GM12891 (cell line): ENCODE data around the gene TRIM37.
"Not testable (repeated sequence)": the region's sequence is repeated elsewhere in the genome, so short reads cannot be mapped to it uniquely, and the experiment has no call there.

ENCODE experiments used
- DNase-seq: peaks from one replicate; pipeline ENCODE4 v3.0.0; 2011; ENCODE audit warnings: low spot score; ENCODE audit not compliant: insufficient read length
- FAIRE-seq: peaks from 2 replicates; lab custom pipeline; 2011; peaks lifted over from hg19 to GRCh38; lab: Jason Lieb, UNC
- PAX5 ChIP-seq: IDR thresholded peaks from 2 replicates; pipeline ENCODE4 v1.6.1; 2011; ENCODE audit warnings: low read length, moderate library complexity, mild to moderate bottlenecking; ENCODE audit not compliant: insufficient read depth, severe bottlenecking
- POLR2A ChIP-seq: IDR thresholded peaks from 2 replicates; pipeline ENCODE4 v1.6.1; 2011; ENCODE audit warnings: low read depth, low read length, control low read depth
- POLR2AphosphoS5 ChIP-seq: IDR thresholded peaks from 2 replicates; pipeline ENCODE4 v1.6.1; 2011; ENCODE audit warnings: low read depth, low read length, control low read depth
- POU2F2 ChIP-seq: IDR thresholded peaks from 2 replicates; pipeline ENCODE4 v1.6.1; 2011; ENCODE audit warnings: low read depth, mild to moderate bottlenecking, control low read depth, low read length, moderate library complexity
- SPI1 ChIP-seq: IDR thresholded peaks from 2 replicates; pipeline ENCODE4 v1.6.1; 2011; ENCODE audit warnings: low read depth, low read length, control low read depth
- TAF1 ChIP-seq: IDR thresholded peaks from 2 replicates; pipeline ENCODE4 v1.6.1; 2011; ENCODE audit warnings: low read depth, low read length, control low read depth

TRIM37 gene

GRCh38 chr17:58960068-58960467 lies 146.6 kb downstream of the TRIM37 start:
- no peak for DNase-seq
- FAIRE-seq: peak; percentile 50
- TF ChIP-seq TAF1 (no peak), POLR2A (no peak), SPI1 (no peak), POLR2AphosphoS5 (no peak), POU2F2 (no peak), PAX5 (no peak)

- not testable (repeated sequence) for FAIRE-seq, DNase-seq
Observed at GRCh38 chr17:58957725-58958073, 149.0 kb downstream of the TRIM37 start.

- FAIRE-seq: no peak
- TF ChIP-seq TAF1: no peak
- TF ChIP-seq PAX5: no peak
- TF ChIP-seq POLR2AphosphoS5: no peak
- no peak for TF ChIP-seq POLR2A
- no peak for TF ChIP-seq POU2F2
- TF ChIP-seq SPI1: no peak
- DNase-seq: no peak
Observed at GRCh38 chr17:58956997-58957724, 149.5 kb downstream of the TRIM37 start.

- FAIRE-seq, DNase-seq: not testable (repeated sequence)
- peak; percentile 70 for TF ChIP-seq SPI1
Observed at GRCh38 chr17:58954358-58954757, 152.3 kb downstream of the TRIM37 start.

GRCh38 chr17:58947824-58948223 lies 158.9 kb downstream of the TRIM37 start:
- no peak for DNase-seq
- TF ChIP-seq SPI1 (no peak), POLR2A (no peak), POLR2AphosphoS5 (no peak), POU2F2 (no peak), PAX5 (no peak), TAF1 (no peak)
- no peak for FAIRE-seq

- DNase-seq (no peak), FAIRE-seq (no peak)
- TF ChIP-seq TAF1 (no peak), SPI1 (no peak)
Observed at GRCh38 chr17:58947411-58947810, 159.3 kb downstream of the TRIM37 start.

- FAIRE-seq: no peak
- DNase-seq: no peak
- TF ChIP-seq POU2F2: no peak
- TF ChIP-seq POLR2A: no peak
- no peak for TF ChIP-seq TAF1
- no peak for TF ChIP-seq PAX5
- TF ChIP-seq POLR2AphosphoS5: no peak
- TF ChIP-seq SPI1: no peak
Observed at GRCh38 chr17:58944166-58944565, 162.5 kb downstream of the TRIM37 start.

- TF ChIP-seq PAX5 (no peak), SPI1 (no peak), TAF1 (no peak), POLR2A (no peak), POLR2AphosphoS5 (no peak), POU2F2 (no peak)
- DNase-seq (no peak), FAIRE-seq (no peak)
Observed at GRCh38 chr17:58936295-58936694, 170.4 kb downstream of the TRIM37 start.

GRCh38 chr17:58932956-58933355 lies 173.7 kb downstream of the TRIM37 start:
- no peak for DNase-seq
- TF ChIP-seq TAF1 (no peak), PAX5 (no peak), POU2F2 (no peak), SPI1 (no peak), POLR2A (no peak), POLR2AphosphoS5 (no peak)
- FAIRE-seq: no peak
